Activated CD8-positive, alpha-beta memory T cell treated with anti-CD3 and anti-CD28 coated beads for 24 hours (primary cell): ENCODE measurements around the gene HIF1A.
"Not testable (repeated sequence)": the region's sequence is repeated elsewhere in the genome, so short reads cannot be mapped to it uniquely, and the experiment has no call there.

ENCODE experiments used
- DNase-seq: peaks from one replicate; pipeline ENCODE4 v3.0.0-alpha.2; 2020

Gene HIF1A

DNA sequence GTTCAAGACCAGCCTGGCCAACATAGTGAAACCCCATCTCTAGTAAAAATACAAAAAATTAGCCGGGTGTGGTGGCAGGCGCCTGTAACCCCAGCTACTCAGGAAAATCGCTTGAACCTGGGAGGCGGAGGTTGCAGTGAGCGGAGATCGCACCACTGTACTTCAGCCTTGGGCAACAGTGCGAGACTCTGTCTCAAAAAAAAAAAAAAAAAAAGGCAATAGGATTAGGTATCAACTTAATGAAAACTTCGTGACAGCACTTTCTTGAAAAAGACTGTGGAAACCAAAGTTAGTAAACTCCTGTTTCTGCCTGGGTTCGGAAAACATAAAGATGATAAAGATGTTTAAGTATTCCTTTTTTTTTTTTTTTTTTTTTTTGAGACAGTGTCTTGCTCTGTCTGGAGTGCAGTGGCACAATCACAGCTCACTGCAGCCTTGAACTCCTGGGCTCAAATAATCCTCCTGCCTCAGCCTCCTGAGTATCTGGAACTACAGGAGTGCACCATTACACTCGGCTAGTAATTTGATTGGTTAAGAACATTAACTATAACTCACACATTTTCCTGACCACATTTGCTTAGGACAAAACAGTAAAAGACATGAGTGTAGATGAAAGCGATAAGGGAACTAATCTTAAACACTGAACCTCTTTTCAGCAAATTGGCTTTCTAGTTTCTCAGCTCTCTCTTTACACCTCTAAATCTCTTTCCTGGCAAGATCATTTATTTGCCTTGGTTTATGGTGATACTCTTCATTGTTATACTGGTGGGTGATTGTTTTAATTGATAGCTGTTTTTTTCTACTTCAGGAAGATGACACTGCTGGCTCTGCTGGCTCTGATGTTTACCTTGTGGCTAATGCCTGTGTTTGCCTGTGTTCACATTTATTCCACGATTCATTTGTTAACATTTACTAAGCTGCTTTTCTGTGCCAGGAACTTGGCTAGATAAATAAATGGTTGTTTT, 15.8 kb downstream of the HIF1A start:
- DNase-seq: no peak

DNA sequence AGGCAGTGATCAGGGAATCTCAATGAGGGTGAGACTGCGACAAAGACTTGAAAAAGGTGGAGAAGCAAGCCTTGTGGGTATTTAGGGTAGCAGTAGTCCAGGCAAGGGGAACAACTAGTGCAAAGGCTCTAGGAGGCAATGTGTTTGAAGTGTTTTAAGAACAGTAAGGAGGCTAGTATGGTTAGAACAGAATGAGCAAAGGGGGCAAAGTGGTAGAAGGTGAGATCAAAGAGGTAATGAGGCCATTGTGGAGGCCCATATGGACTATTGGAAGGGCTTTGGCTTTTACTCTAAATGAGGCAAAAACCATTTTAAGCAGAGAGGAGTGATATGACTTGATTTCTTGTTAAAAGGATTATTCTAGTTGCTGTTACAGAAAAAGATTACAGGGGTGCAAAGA, 16.8 kb downstream of the HIF1A start:
- DNase-seq: no peak

DNA sequence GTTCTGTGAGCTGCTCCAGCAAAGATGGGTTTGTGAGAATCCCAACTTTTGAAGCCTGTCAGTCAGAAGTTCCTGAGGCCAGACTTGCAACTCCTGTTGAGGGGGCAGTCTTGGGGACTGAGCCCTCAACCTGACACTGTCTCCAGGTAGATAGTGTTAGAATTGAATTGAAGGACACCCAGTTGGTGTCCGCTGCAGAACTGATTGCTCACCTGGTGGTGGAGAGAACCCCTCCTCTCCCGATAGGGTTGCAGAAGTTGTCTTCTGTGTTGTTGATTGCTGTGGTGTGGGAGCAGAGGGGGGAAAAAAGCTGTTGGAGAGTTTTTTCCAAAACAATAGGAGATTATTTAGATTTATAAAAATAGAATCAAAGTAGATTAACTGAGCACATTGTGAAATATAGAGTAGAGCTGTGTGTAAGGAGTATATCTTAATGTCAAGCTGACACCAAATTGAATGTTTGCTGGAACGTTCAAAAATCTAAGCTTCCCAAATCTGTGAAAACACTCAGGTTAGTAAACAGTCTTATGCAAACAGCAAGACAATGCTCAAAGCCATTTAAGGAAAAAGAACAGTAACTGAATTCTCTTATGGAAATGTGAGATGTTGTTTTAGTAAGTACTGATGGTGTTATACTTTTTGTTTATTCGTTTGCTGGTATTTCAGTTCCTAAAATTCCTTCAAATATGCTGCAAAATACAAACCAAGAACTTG, 18.6 kb downstream of the HIF1A start:
- DNase-seq: no peak

DNA sequence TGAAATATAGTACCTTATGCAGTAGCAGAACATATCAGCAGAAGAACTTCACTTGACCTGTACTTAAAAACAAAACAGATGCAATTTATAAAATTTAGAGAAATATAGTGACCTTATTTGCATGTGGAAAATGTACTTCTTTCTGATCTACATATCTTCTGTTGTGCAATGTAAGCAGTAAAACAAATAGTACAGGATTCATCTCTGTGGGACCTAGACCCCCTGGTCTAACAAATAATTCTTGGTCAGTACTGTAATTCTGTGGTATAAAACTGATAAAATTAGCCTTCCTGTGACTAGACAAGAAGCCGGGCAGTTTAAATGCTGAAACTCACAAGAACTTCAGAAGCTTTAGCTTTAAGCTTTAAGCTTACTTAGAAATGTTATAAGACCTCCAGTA, 21.6 kb downstream of the HIF1A start:
- no peak for DNase-seq

DNA sequence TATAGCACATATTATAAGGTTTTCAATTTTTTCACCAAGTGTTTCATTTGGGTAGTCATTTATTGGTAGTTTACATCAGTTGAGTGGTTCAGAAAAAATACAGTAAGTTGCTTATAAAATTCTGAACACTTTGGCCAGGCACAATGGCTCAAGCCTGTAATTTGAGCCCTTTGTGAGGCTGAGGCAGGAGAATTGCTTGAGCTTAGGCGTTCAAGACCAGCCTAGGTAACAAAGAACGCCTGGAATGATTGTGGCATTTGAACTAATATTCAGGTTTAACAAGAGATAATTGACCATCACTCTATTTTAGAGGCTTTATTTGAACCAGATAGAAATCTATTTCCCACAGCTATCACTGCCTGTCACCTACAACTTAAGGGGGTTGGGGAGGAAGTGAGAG, 22.7 kb downstream of the HIF1A start:
- DNase-seq: no peak

DNA sequence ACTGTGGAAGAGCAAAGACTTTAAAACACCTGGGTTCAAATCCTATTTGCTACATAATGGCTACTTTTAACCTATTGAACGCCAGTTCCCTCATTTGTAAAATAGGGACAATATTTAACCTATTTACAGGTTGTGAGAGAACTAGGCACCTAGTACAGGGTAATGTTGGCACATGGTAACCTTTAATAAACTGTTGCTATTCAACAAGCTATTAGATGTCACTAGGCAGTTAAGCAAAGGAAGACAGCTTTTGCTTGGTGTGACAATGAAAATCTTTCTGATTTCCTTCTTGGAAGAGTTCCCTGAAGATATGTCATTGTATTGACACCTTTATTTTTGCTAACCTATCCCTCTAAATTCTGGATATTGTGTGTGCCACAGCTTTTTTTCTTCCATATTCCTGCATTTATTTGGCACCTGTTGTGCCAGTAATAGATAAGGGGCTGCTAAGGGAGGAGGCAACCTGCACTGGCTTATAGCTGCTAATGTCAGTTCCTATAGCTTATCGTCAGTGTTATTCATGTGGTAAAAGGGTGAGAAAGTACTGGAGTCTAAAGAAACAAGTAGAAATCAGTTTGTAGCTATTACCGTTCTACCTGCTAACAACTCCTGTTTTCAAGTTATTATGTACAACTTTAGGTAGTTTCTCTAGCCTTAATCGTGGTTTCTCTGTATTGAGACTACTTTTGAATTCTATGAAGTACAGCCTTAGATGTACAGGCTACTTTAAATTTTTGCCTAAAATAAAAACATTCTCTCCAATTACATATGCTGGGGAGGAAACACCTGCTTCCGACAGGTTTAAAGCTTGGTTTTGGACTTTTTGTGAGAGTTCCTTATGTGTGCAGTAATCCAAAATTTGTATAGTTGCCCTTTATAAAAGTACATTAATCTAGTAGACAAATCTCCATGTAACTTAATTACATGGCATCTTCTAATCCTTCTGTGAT, 24.3 kb downstream of the HIF1A start:
- no peak for DNase-seq

DNA sequence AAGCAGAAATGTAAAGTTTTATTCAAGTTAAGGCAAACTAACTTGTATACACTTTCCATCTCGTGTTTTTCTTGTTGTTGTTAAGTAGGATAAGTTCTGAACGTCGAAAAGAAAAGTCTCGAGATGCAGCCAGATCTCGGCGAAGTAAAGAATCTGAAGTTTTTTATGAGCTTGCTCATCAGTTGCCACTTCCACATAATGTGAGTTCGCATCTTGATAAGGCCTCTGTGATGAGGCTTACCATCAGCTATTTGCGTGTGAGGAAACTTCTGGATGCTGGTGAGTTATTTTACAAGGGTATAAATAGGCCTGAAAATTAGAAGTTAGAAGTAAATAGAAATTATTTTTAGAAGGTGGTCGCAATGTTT, 25.0 kb downstream of the HIF1A start:
- DNase-seq: no peak

DNA sequence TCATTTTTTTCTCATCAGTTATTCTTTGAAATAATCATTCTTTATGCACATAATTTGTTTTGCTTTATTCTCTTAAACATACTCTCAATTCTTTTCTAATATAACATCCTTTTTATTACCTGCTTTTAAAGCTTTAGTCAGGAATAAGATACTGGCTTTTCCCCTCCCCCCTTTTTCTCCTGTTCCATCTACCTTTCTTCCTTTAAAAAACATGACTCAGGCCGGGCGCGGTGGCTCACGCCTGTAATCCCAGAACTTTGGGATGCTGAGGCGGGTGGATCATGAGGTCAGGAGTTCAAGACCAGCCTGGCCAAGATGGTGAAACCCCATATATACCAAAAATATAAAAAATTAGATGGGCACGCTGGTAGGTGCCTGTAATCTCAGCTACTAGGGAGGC, 25.4 kb downstream of the HIF1A start:
- no peak for DNase-seq

DNA sequence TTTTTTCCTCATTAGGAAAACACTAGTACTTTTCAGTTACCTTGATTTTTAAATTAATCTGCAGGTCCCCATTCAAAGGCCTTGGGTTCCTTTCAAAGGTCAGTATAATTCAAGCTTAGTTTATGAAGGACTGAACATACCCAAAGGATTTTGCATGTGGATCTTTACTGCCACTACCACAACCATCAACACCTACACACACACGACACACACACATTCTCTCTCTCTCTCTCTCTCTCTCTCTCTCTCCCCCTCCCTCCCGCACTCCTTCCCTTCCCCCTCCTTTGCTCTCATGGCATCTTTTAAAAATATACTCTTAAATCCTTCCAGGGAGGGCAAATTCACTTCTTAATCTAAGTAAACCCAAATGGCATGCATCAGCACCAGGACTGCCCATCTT, 28.8 kb downstream of the HIF1A start:
- DNase-seq: no peak

DNA sequence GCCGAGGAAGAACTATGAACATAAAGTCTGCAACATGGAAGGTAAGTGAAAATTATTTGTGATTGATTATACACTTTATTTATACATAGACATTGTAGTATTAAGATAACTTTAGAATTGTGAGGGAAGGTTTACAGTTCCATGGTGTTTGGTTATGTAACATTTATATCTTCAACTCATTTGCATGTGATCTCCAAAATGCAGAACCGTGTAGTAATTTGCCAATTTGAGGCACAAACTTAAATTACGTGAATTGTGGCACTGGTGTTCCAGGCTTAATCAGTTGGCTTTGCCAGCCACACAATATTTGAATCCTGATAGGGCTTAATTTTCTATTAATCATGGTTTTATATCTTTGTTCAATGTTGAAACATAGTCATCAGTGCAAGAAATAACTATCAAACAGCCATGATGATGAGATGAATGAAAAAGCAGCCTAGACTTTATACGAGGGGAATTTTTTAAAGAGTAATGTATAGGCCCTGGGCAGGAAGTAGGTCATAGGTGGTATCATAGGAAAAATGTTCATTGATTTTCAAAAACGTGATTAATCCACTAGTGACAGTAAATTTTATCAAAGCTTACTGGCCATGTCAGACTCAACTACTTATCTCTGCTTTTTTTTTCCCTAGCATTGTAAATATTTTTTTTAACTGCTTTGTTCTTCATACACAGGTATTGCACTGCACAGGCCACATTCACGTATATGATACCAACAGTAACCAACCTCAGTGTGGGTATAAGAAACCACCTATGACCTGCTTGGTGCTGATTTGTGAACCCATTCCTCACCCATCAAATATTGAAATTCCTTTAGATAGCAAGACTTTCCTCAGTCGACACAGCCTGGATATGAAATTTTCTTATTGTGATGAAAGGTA, 31.7 kb downstream of the HIF1A start:
- no peak for DNase-seq

DNA sequence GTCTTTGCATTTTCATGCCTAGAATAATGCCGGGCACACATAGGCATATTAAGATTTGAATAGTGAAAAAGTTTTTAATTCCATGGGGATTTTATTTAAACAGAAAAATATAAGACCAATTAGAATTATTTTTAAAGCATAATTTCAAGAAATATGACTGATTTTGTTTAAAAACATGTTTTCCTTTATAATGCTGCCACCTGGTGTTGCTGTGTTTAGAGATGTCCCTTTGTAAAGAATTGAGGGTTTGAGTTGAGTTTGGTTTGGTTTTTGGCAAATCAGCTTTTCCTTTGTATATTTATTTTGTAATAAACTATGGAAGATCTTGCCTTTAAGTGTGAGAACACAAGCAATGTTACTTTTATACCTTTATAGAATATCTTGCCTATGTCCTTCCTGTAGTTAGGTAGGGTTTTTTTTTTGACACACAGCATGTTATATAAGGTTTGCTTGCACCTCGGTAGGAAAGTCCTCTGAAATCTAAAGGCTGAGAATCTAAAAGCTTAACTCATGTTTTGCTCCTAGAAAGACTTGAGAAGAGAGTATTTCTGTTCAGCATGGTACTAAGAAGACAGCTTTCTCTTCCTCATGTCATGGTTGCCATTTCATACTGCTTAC, 35.6 kb downstream of the HIF1A start:
- no peak for DNase-seq

DNA sequence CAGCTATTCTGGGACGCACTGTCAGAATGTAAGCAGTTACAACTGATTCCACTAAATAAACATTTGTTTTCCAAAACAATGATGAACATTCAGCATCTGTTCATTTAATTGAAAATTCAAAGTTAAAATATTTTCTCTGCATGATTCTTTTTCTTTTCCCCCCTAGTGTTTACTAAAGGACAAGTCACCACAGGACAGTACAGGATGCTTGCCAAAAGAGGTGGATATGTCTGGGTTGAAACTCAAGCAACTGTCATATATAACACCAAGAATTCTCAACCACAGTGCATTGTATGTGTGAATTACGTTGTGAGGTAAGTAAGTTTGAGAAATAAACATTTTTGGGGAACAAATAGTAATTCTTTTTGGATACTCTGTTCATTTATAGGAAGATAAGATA, 38.7 kb downstream of the HIF1A start:
- DNase-seq: no peak

DNA sequence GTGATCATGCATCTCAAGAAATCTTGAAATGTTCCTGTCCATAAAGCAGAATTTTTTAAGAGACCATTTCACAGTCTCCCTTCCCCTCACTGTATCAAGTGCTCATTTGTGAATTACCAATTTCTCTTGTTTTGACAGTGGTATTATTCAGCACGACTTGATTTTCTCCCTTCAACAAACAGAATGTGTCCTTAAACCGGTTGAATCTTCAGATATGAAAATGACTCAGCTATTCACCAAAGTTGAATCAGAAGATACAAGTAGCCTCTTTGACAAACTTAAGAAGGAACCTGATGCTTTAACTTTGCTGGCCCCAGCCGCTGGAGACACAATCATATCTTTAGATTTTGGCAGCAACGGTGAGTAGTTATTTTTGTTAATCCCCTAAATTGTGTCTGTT, 41.4 kb downstream of the HIF1A start:
- no peak for DNase-seq

DNA sequence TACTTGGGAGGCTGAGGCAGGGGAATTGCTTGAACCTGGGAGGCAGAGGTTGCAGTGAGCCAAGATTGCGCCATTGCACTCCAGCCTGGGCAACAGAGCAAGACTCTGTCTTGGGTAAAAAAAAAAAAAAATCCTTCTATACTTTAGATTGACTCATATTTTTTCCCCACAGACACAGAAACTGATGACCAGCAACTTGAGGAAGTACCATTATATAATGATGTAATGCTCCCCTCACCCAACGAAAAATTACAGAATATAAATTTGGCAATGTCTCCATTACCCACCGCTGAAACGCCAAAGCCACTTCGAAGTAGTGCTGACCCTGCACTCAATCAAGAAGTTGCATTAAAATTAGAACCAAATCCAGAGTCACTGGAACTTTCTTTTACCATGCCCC, 42.6 kb downstream of the HIF1A start:
- no peak for DNase-seq

DNA sequence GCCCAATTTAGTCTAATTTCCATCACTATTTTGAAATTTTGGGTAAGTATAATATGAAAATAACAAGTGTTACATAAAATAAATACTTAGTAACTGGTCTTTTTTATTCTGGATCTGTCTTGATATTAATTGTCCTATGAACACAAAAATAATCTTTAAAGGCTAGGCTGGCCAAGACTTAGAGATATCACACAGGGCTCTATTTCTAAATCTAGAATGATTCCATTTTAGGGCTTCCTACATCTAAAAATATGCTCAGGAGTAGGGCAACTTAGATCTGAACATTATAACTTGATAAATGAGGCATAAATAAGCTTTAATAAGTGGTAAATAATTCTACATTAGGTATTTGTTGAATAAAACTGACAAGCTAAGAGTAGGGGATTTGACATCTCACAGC, 43.8 kb downstream of the HIF1A start:
- no peak for DNase-seq

DNA sequence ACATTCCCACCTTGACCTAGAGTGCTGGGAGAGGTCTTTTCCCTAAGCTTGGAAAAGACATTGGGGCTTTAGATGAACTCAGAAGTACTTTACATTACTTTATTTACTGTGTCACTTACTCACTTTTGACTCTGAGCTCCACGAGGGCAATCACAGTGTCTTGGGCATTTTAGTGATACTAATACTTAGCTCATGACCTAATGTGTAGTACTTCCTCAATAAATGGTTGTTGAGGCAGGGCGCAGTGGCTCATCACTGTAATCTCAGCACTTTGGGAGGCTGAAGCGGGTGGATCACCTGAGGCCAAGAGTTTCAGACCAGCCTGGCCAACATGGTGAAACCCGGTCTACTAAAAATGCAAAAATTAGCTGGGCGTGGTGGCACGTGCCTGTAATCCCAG, 47.1 kb downstream of the HIF1A start:
- DNase-seq: no peak

DNA sequence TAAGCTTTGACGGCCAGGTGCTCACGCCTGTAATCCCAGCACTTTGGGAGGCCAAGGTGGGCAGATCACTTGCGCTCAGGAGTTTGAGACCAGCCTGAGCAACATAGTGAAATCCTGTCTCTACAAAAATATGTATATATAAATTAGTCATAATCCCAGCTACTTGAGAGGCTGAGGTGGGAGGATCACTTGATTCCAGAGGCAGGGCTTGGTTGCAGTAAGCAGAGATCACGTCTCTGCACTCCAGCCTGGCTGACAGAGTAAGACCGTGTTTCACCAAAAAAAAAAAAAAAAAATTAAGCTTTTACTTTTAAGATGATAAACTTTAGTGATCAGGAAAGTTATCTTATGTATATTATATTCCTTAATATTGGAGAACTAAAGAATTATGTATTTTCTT, 48.9 kb downstream of the HIF1A start:
- no peak for DNase-seq

DNA sequence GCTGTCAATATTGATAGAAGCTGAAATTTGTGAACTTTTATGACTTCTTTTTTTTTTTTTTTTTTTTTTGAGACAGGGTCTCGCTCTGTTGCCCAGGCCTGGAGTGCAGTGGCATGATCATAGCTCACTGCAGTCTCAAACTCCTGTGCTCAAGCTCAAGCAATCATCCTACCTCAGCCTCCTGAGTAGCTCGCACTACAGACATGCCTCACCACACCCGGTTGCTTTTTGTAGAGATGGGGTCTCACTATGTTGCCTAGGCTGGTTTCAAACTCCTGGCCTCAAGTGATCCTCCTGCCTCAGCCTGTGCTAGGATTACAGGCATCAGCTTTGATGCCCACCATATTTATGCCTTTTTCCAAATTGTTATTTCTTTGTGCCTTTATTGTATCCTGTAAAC, 51.0 kb downstream of the HIF1A start:
- DNase-seq: not testable (repeated sequence)

DNA sequence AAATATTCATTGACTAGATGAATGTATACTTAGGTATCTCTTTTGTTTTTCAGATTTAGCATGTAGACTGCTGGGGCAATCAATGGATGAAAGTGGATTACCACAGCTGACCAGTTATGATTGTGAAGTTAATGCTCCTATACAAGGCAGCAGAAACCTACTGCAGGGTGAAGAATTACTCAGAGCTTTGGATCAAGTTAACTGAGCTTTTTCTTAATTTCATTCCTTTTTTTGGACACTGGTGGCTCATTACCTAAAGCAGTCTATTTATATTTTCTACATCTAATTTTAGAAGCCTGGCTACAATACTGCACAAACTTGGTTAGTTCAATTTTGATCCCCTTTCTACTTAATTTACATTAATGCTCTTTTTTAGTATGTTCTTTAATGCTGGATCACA, 51.6 kb downstream of the HIF1A start:
- no peak for DNase-seq

DNA sequence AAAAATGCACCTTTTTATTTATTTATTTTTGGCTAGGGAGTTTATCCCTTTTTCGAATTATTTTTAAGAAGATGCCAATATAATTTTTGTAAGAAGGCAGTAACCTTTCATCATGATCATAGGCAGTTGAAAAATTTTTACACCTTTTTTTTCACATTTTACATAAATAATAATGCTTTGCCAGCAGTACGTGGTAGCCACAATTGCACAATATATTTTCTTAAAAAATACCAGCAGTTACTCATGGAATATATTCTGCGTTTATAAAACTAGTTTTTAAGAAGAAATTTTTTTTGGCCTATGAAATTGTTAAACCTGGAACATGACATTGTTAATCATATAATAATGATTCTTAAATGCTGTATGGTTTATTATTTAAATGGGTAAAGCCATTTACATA, 52.0 kb downstream of the HIF1A start:
- no peak for DNase-seq

DNA sequence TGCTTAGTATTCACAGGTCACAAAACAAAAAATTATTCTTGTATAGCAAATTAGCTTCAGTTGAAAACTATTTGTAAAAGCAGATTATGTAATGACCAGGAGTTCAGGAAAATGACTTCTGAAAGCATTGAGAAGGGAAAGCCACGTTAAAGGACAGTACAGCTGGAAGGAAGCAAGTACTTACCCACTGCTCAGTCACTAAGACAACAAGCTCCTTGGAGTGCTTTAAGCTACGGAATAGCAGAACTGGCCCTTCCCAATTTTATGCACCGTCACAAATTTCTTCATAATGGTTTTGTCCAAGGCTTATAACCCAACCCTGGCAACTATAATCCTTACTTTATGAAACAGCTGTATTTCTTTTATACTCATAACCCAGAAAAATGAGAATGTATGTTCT, 54.0 kb downstream of the HIF1A start:
- DNase-seq: no peak

DNA sequence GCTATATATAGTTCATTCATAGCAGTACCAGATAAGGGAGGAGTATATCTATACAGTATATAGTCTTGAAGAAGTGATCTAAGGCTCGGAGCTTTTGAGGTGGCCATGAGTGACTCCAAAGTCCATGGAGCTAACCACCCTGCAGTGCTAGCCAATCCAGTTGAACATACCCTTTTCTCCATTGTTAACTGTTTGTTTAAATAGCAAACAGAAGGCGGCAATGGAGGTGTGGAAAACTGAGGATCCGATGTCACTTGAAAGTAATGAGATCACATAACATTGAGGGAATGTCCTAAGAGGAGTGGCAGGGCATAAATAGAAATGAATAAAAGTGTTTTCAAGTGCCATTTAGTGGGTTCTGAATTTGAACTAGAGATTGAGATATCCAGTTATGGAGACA, 54.6 kb downstream of the HIF1A start:
- no peak for DNase-seq
